ENCODE measurements around the gene SLC45A2.

The SLC45A2 gene

DNA sequence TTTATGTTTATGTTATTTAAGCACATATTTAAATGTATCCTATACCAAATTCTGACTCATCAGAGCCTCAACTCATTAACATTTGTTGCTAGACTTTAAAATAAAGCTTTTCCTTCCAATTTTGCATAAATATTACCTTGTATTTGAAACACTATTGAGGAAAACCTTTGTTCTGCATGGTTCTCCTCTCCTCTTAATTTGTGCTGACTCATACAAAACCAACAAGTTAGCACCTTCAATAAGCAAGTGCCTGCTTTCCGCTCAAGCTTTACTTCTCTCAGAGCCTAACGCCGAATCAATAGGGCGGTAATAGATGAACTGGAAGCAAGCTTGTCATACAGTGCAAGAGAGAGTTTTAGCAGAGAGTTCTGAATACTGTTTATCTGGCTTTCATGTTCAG lies 15.5 kb upstream of the SLC45A2 start:
- no peak overlapping the region for H3K4me3 Mint-ChIP-seq
- no peak for DNase-seq
- H3K27ac Mint-ChIP-seq = no peak overlapping the region
- H3K36me3 Mint-ChIP-seq = peaks cover 16% of the 10 kb centered on the region
- H3K9me3 Mint-ChIP-seq = no peaks in the 10 kb centered on the region
- CTCF ChIA-PET = no interaction called here
- H3K27me3 Mint-ChIP-seq = no peaks in the 10 kb centered on the region
- H3K4me1 Mint-ChIP-seq = peaks cover 11% of the 10 kb centered on the region

GRCh38 chr5:33997331-33997983 lies 13.0 kb upstream of the SLC45A2 start:
- CTCF ChIA-PET = interaction anchor here (0.6 to 1.6 kb wide), 11 partner anchors 9 to 562 kb away, joined by 3 to 7 read pairs (median 4); partner anchors contain the start of gene AMACR
- no peak overlapping the region for H3K4me3 Mint-ChIP-seq
- no peak overlapping the region for H3K27ac Mint-ChIP-seq
- H3K36me3 Mint-ChIP-seq = peaks cover 12% of the 10 kb centered on the region
- no peaks in the 10 kb centered on the region for H3K9me3 Mint-ChIP-seq
- peaks cover 23% of the 10 kb centered on the region for H3K4me1 Mint-ChIP-seq
- peak; percentile 34 for DNase-seq
- H3K27me3 Mint-ChIP-seq = no peaks in the 10 kb centered on the region

DNA sequence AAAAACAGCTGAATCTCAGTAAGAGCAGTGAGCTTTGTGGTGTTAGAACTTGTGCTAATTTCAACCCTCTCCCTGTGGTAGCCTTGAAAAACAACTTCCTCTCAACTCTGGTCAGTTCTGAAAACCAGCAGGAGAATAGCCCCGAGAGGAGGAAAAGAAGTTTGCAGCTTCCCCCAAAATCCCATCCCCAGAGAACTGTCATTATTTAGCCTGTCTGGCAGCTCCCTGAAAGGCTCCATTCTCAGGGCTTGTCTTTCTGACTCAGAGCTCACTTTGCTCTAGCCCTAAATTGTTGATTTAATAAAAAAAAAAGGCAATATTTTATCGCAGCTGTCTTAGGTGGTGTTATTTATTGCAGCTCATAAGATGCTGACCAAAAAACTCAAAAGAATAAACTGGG lies 11.4 kb upstream of the SLC45A2 start:
- Mint-ChIP-seq H3K27ac (no peak overlapping the region), H3K36me3 (peaks cover 12% of the 10 kb centered on the region), H3K4me1 (peaks cover 23% of the 10 kb centered on the region), H3K4me3 (no peak overlapping the region), H3K9me3 (no peaks in the 10 kb centered on the region), H3K27me3 (no peaks in the 10 kb centered on the region)
- DNase-seq = no peak
- CTCF ChIA-PET = interaction anchor here (0.6 to 1.7 kb wide), 9 partner anchors 9 to 154 kb away, joined by 3 to 5 read pairs (median 4); partner anchors contain the start of gene AMACR

DNA sequence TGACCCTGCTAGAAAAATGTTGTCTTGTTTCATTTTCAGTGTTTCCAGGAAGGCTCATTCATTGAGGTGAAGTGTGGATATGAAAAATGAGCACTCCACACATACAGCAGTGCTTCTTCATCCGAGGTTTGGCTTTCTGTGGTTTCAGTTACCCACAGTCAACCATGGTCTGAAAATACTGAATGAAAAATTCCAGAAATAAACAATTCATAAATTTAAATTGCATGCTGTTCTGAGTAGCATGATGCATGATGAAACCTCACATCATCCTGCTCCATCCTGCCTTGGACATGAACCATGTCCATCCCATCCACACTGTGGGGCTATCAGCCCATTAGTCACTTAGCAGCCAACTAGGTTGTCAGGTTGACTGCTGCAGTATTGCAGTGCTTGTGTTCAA lies 10.4 kb upstream of the SLC45A2 start:
- CTCF ChIA-PET = no interaction called here
- H3K9me3 Mint-ChIP-seq = no peaks in the 10 kb centered on the region
- H3K4me1 Mint-ChIP-seq = peaks cover 23% of the 10 kb centered on the region
- H3K27ac Mint-ChIP-seq = no peak overlapping the region
- peaks cover 12% of the 10 kb centered on the region for H3K36me3 Mint-ChIP-seq
- no peak for DNase-seq
- no peak overlapping the region for H3K4me3 Mint-ChIP-seq
- no peaks in the 10 kb centered on the region for H3K27me3 Mint-ChIP-seq

DNA sequence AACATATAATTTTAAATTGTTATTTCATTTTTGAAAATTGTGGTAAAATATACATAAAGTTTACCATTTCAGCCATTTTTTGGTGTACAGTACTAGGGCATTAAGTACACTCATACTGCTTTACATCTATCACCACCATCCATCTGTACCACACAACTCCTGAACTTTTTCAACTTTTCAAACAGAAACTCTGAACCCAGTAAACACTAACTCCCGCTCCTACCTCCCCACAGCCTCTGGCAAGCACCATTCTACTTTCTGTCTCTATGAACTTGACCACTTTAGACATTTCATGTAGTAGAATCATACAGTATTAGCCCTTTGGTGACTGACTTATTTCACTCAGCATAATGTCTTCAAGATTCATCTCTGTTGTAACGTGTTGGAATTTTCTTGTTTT lies 8.4 kb upstream of the SLC45A2 start:
- H3K4me1 Mint-ChIP-seq = peaks cover 23% of the 10 kb centered on the region

GRCh38 chr5:33985447-33985846 lies 954 bp upstream of the SLC45A2 start:
- no peak overlapping the region for H3K27ac Mint-ChIP-seq
- CTCF ChIA-PET = no interaction called here
- no peaks in the 10 kb centered on the region for H3K27me3 Mint-ChIP-seq
- no peaks in the 10 kb centered on the region for H3K4me1 Mint-ChIP-seq
- no peak overlapping the region for H3K4me3 Mint-ChIP-seq
- H3K36me3 Mint-ChIP-seq = peaks cover 18% of the 10 kb centered on the region
- no peak for DNase-seq
- H3K9me3 Mint-ChIP-seq = no peaks in the 10 kb centered on the region

More for the DNA sequence above, 8.4 kb upstream of the SLC45A2 start:
- Mint-ChIP-seq H3K4me3 (no peak overlapping the region), H3K27ac (peak overlapping the region; percentile 29), H3K27me3 (no peaks in the 10 kb centered on the region), H3K36me3 (peaks cover 23% of the 10 kb centered on the region), H3K9me3 (no peaks in the 10 kb centered on the region)
- CTCF ChIA-PET = no interaction called here
- DNase-seq = no peak

DNA sequence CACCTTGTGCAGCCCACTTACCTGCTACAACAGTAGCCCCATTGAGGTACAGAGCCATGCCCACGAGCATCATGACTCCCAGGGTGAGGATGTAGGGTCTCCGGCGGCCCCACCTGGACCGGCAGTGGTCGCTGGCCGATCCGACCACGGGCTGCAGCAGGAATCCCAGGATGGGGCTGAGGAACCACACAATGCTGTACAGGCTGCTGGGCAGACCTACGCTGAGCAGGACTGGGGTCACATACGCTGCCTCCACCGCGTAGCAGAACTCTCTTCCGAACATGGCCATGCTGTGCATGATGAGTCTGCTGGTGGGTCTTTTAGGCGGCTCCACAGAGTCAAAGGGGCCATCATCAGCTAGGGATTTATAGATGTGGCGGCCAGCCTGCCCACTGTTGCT lies 315 bp downstream of the SLC45A2 start:
- CTCF ChIA-PET = interaction anchor here (0.9 to 3.8 kb wide), 3 partner anchors 12 to 49 kb away, joined by 3 to 14 read pairs (median 3); no protein-coding TSS in a partner anchor
- DNase-seq = no peak
- Mint-ChIP-seq H3K27me3 (no peaks in the 10 kb centered on the region), H3K4me3 (no peak overlapping the region), H3K27ac (no peak overlapping the region), H3K36me3 (peaks cover 15% of the 10 kb centered on the region), H3K4me1 (no peaks in the 10 kb centered on the region), H3K9me3 (no peaks in the 10 kb centered on the region)

- Mint-ChIP-seq H3K4me3 (no peak overlapping the region), H3K4me1 (no peaks in the 10 kb centered on the region), H3K36me3 (no peaks in the 10 kb centered on the region), H3K9me3 (no peaks in the 10 kb centered on the region), H3K27me3 (no peaks in the 10 kb centered on the region), H3K27ac (no peak overlapping the region)
- CTCF ChIA-PET = interaction anchor here (1.2 to 3.8 kb wide), 2 partner anchors 11 to 15 kb away, joined by 4 to 14 read pairs; no protein-coding TSS in a partner anchor
- DNase-seq = no peak
Observed at GRCh38 chr5:33981408-33982162, 2.9 kb downstream of the SLC45A2 start.

- no peaks in the 10 kb centered on the region for H3K27me3 Mint-ChIP-seq
- H3K27ac Mint-ChIP-seq = no peak overlapping the region
- H3K36me3 Mint-ChIP-seq = no peaks in the 10 kb centered on the region
- no peak overlapping the region for H3K4me3 Mint-ChIP-seq
- CTCF ChIA-PET = interaction anchor here (1.0 kb wide), 1 partner anchor 41 kb away, joined by 3 read pairs; no protein-coding TSS in a partner anchor
- no peaks in the 10 kb centered on the region for H3K4me1 Mint-ChIP-seq
- H3K9me3 Mint-ChIP-seq = no peaks in the 10 kb centered on the region
- no peak for DNase-seq
Observed at GRCh38 chr5:33980030-33980429, 4.5 kb downstream of the SLC45A2 start.

GRCh38 chr5:33978306-33978705 lies 6.2 kb downstream of the SLC45A2 start:
- no peaks in the 10 kb centered on the region for H3K27me3 Mint-ChIP-seq
- H3K27ac Mint-ChIP-seq = no peak overlapping the region
- no peaks in the 10 kb centered on the region for H3K9me3 Mint-ChIP-seq
- H3K4me1 Mint-ChIP-seq = peaks cover 12% of the 10 kb centered on the region
- H3K36me3 Mint-ChIP-seq = no peaks in the 10 kb centered on the region
- H3K4me3 Mint-ChIP-seq = no peak overlapping the region
- CTCF ChIA-PET = interaction anchor here (1.8 kb wide), 1 partner anchor 8 kb away, joined by 5 read pairs; no protein-coding TSS in a partner anchor
- DNase-seq = no peak

DNA sequence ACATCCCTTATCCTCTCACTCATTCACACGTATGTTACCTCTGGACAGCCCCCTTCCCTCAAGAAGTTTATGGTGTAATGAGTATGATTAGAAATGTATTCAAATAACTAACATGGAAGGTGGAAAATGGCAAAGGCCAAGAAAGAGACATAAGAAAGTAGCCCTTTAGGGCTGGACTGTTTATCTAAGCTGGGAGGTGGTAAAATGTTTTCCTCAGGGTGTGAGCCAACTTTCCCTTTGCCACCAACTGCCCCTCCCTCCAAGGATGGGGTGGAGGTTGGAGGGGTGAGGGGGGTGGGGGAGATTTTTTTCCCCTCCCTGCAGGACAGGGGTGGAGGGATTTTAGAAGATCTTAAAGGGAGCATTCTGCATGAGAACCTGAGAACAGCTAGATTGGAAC lies 8.2 kb downstream of the SLC45A2 start:
- Mint-ChIP-seq H3K27me3 (no peaks in the 10 kb centered on the region), H3K4me3 (no peak overlapping the region)
- CTCF ChIA-PET = no interaction called here

DNA sequence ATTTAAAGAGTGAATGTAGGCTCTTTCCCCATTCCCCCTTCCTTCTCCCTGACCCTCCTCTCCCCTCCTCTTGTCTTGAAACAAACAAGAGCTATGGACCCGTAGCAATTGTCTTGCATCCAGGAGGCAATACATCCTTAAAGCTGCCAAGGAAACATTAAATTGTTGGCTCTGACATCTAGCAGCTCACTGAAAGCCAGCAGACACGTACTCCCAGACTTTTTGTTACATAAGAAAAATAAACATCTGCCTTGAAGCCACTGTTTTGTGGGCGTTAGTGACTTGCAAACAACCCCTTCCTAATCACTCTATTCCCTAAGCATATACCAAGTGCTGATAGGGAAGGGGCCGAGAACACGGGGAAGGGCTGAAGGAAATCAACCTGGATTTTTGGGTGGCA lies 8.6 kb downstream of the SLC45A2 start:
- CTCF ChIA-PET = no interaction called here
- H3K4me3 Mint-ChIP-seq = no peak overlapping the region
- no peaks in the 10 kb centered on the region for H3K27me3 Mint-ChIP-seq
- DNase-seq = no peak
- no peaks in the 10 kb centered on the region for H3K9me3 Mint-ChIP-seq
- no peak overlapping the region for H3K27ac Mint-ChIP-seq
- H3K36me3 Mint-ChIP-seq = no peaks in the 10 kb centered on the region
- H3K4me1 Mint-ChIP-seq = peaks cover 25% of the 10 kb centered on the region

More for the DNA sequence above, 8.2 kb downstream of the SLC45A2 start:
- no peak for DNase-seq
- H3K36me3 Mint-ChIP-seq = no peaks in the 10 kb centered on the region
- no peaks in the 10 kb centered on the region for H3K9me3 Mint-ChIP-seq
- H3K27ac Mint-ChIP-seq = no peak overlapping the region
- peaks cover 25% of the 10 kb centered on the region for H3K4me1 Mint-ChIP-seq

DNA sequence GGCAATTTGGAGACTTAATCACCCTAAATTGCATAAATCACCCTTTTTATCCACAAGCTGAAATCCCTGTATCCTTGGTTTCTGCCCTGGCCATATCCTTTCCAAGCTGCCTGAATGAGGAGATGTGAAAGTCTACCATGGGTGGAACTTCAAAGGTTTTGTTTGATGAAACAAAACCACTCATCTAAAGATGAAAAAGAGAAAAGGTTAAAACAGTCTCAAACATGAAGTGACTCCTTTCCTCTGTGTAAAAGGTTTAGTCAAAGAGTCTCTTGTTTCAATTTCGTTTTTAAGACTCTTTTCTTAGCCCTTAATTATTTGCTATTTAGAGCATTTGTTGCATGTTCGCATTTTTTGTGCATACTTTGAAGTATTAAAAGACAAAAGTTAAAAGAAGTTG lies 11.2 kb downstream of the SLC45A2 start:
- Mint-ChIP-seq H3K4me1 (peaks cover 25% of the 10 kb centered on the region), H3K9me3 (no peaks in the 10 kb centered on the region), H3K27ac (peak overlapping the region; percentile 28), H3K4me3 (no peak overlapping the region), H3K27me3 (no peaks in the 10 kb centered on the region), H3K36me3 (no peaks in the 10 kb centered on the region)
- DNase-seq = no peak
- CTCF ChIA-PET = interaction anchor here (0.5 kb wide), 1 partner anchor 1264 kb away, joined by 3 read pairs; no protein-coding TSS in a partner anchor

DNA sequence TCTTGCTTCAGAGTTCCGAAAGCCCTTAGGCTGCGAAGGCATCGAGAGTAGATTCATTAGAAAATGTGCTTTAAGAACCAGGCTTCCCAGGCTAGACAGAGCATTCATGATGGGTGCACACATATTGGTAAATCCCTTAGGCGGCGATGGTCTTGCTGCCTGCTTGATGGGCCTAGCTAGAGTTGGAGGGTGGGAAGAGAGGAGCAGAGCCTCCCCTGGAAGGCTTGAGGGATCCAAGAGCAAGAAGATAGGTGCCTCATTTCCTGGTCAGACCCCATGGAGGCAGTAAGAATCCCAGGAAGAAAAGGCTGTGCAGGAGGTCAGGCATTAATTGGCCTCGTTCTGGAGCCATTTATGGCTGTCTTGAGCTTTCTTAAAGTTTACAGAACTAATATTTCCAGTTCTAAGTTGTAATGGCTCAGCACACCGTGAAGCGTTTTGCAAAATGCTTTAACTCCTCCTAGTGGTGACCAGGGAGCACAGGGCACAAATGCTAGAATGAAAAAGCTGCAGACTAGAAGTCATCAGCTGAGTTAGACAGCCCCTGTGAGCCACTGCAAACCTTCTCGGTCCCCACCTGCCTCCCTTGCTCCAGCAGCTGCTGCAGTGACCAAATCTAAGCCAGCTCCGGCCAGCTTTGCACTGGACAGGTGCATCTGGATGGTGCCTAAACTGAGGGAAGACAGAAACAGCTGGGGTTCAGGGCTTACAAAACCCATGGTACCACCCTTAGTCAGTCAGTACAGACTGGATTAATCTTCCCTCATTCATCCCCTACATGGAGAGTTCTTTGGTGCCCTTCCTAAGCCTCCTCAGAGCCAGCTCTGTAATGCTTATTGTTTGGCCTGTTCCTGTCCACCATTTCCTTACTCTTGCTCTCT lies 14.7 kb downstream of the SLC45A2 start:
- Mint-ChIP-seq H3K27ac (no peak overlapping the region), H3K4me3 (no peak overlapping the region), H3K36me3 (no peaks in the 10 kb centered on the region), H3K4me1 (peaks cover 34% of the 10 kb centered on the region), H3K27me3 (no peaks in the 10 kb centered on the region), H3K9me3 (no peaks in the 10 kb centered on the region)
- DNase-seq = peak; percentile 26
- CTCF ChIA-PET = interaction anchor here (0.6 to 4.1 kb wide), 26 partner anchors 8 to 1972 kb away, joined by 3 to 33 read pairs (median 4); partner anchors contain the start of gene RXFP3

Data from activated naive CD4-positive, alpha-beta T cell treated with anti-CD3 and anti-CD28 coated beads, Interleukin-2, amount 10 ng/mL, durations not matched to agents 7 days and 5 days (primary cell).